HepG2 (cell line): Measurements from ENCODE around the gene MEGF6. TPM values are rescaled to one million over a fixed set of nuclear protein-coding genes. Genes with fewer than 3 reads are reported as not detected.

Experiments
- CENPBD1 ChIP-seq: sonication (generic); formaldehyde crosslinking; IDR thresholded peaks from 2 replicates; pipeline ENCODE4 v1.8.0; 2022; ENCODE audit warnings: missing genetic modification reagents, low read depth, mild to moderate bottlenecking, borderline replicate concordance
- ERF ChIP-seq: IDR thresholded peaks from 2 replicates; pipeline ENCODE4 v1.6.1; 2018; ENCODE audit warnings: missing biosample characterization, missing genetic modification reagents
- KDM1A ChIP-seq: IDR thresholded peaks from 2 replicates; pipeline ENCODE4 v1.6.1; 2016; ENCODE audit warnings: missing compliant biosample characterization
- KDM5A ChIP-seq: fragments of 200-600 bp; sonication (generic); IDR thresholded peaks from 2 replicates; pipeline ENCODE4 v1.7.0; 2018; ENCODE audit warnings: antibody characterized with exemption, mild to moderate bottlenecking, low read length, borderline replicate concordance
- NFKBIZ ChIP-seq: IDR thresholded peaks from 2 replicates; pipeline ENCODE4 v1.6.1; 2018; ENCODE audit warnings: missing genetic modification reagents, missing compliant biosample characterization
- RAD21 ChIP-seq: fragments of 450-650 bp; formaldehyde crosslinking; IDR thresholded peaks from 2 replicates; pipeline ENCODE4 v1.5.0; 2020; ENCODE audit warnings: mild to moderate bottlenecking
- TAF1 ChIP-seq: sonication (generic); formaldehyde crosslinking; IDR thresholded peaks from 2 replicates; pipeline ENCODE4 v1.4.0; 2020; ENCODE audit warnings: missing genetic modification reagents
- TARDBP ChIP-seq: sonication (generic); formaldehyde crosslinking; IDR thresholded peaks from 2 replicates; pipeline ENCODE4 v1.8.0; 2022; ENCODE audit warnings: mild to moderate bottlenecking, missing genetic modification reagents
- XRCC5 ChIP-seq: fragments of 200-400 bp; formaldehyde crosslinking; optimal IDR thresholded peaks from 2 replicates; pipeline ENCODE3; 2017; ENCODE audit warnings: mild to moderate bottlenecking, low read length
- ZMYM4 ChIP-seq: sonication (generic); formaldehyde crosslinking; IDR thresholded peaks from 2 replicates; pipeline ENCODE4 v1.8.1; 2023; ENCODE audit warnings: mild to moderate bottlenecking, missing genetic modification reagents
- ZNF276 ChIP-seq: sonication (generic); formaldehyde crosslinking; IDR thresholded peaks from 2 replicates; pipeline ENCODE4 v1.4.0; 2020; ENCODE audit warnings: mild to moderate bottlenecking, low read depth, missing genetic modification reagents
- ZNF558 ChIP-seq: sonication (generic); formaldehyde crosslinking; IDR thresholded peaks from 2 replicates; pipeline ENCODE4 v1.9.0; 2022; ENCODE audit warnings: mild to moderate bottlenecking, missing genetic modification reagents, borderline replicate concordance
- ZNF660 ChIP-seq: sonication (generic); formaldehyde crosslinking; IDR thresholded peaks from 2 replicates; pipeline ENCODE4 v1.5.1; 2020; ENCODE audit warnings: mild to moderate bottlenecking, low read depth, missing genetic modification reagents, borderline replicate concordance
- polyA plus RNA-seq, 8 experiments: library from polyadenylated mRNA; depleted of rRNA in 3 of 8; stranded (reverse) in 7 of 8; unstranded in 1 of 8; fragments of >200 nt; fragmentation: Illumina TruSeq in 4 of 8; extraction: Trizol in 4 of 8; gene quantifications; 2 replicates each; pipeline versions ENCODE4 v1.2.1 to v1.2.3, GENCODE V29; 2011 to 2016; ENCODE audit warnings: low read depth in 4 of 8, missing spikeins in 1 of 8, mixed read lengths in 1 of 8; ENCODE audit not compliant: insufficient read depth in 1 of 8
- total RNA-seq, 5 experiments: library from RNA; depleted of rRNA; stranded (reverse); fragments of >200 nt; fragmentation: Illumina TruSeq; extraction: Trizol; gene quantifications; 2 replicates each; pipeline ENCODE4 v1.2.3, GENCODE V29; 2016; ENCODE audit warnings: low read depth in 1 of 5
- TF ChIP-seq, protein P1 (sequence below): IDR thresholded peaks from 2 replicates; pipeline ENCODE4 v1.6.1; 2012; ENCODE audit warnings: inconsistent platforms
- TF ChIP-seq, protein P2 (sequence below): sonication (generic); formaldehyde crosslinking; IDR thresholded peaks from 2 replicates; pipeline ENCODE4 v1.8.1; 2023; ENCODE audit warnings: mild to moderate bottlenecking, missing genetic modification reagents
- TF ChIP-seq, protein P3 (sequence below): sonication (generic); formaldehyde crosslinking; IDR thresholded peaks from 2 replicates; pipeline ENCODE4 v1.8.0; 2023; ENCODE audit warnings: mild to moderate bottlenecking, missing genetic modification reagents
- TF ChIP-seq, protein P4 (sequence below): sonication (generic); formaldehyde crosslinking; IDR thresholded peaks from 2 replicates; pipeline ENCODE4 v1.4.0; 2020; ENCODE audit warnings: missing genetic modification reagents
- TF ChIP-seq, protein P5 (sequence below), 2 experiments: sonication (generic) in 1 of 2; formaldehyde crosslinking in 1 of 2; IDR thresholded peaks; 2 replicates each; pipeline versions ENCODE4 v1.5.1 to v1.6.1; 2011 to 2020; ENCODE audit warnings: borderline replicate concordance in 1 of 2, low read depth in 1 of 2, low read length in 1 of 2, mild to moderate bottlenecking in 1 of 2, missing genetic modification reagents in 1 of 2, moderate library complexity in 1 of 2
- TF ChIP-seq, protein P6 (sequence below): IDR thresholded peaks from 2 replicates; pipeline ENCODE4 v1.6.1; 2018; ENCODE audit warnings: missing genetic modification reagents, mild to moderate bottlenecking, missing compliant biosample characterization

MEGF6 gene
- total and polyA plus RNA-seq, 2 of the 13 experiments (the other 11 are each of a cell fraction or from before 2014, with no cell fraction given) = 1.9 TPM

DNA sequence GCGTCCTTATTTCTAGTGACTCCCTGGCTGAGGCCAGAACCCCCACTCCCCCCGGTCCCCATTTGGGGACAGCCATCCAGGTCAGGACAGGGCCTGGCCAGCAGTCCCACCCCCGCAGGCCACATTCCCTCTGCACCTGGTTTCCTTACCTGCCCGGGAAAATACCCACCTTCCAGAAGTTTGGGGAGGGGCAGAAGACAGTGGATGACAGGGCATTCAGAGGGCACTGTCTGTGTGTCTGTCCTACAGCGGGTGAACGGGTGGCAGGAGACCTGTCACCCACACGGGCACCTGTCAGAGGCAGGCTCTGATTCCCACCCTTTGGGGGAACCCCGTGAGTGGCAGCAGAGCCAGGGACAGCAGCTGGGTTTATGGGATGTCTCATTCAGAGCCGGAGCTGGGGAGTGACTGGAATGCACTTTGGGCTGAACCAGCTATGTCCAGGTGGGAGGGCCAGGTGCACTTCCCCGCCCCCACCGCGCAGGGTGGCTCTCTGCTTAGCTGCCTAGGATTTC, 154.8 kb downstream of the MEGF6 start (continued):
- 0 out of 2 replicates have a peak, but pooled peaks have one; percentile 7 for TF ChIP-seq TARDBP
- TF ChIP-seq, protein P1, sequence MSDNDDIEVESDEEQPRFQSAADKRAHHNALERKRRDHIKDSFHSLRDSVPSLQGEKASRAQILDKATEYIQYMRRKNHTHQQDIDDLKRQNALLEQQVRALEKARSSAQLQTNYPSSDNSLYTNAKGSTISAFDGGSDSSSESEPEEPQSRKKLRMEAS = no peak
- TF ChIP-seq ZNF276 = 0 out of 2 replicates have a peak, but pooled peaks have one; percentile 10
- TF ChIP-seq, protein P2, sequence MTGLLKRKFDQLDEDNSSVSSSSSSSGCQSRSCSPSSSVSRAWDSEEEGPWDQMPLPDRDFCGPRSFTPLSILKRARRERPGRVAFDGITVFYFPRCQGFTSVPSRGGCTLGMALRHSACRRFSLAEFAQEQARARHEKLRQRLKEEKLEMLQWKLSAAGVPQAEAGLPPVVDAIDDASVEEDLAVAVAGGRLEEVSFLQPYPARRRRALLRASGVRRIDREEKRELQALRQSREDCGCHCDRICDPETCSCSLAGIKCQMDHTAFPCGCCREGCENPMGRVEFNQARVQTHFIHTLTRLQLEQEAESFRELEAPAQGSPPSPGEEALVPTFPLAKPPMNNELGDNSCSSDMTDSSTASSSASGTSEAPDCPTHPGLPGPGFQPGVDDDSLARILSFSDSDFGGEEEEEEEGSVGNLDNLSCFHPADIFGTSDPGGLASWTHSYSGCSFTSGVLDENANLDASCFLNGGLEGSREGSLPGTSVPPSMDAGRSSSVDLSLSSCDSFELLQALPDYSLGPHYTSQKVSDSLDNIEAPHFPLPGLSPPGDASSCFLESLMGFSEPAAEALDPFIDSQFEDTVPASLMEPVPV (CRISPR knock-in tag) = no peak
- TF ChIP-seq KDM5A = no peak
- TF ChIP-seq XRCC5 = peak; percentile 58
- TF ChIP-seq ZMYM4 (CRISPR knock-in tag) = no peak
- no peak for TF ChIP-seq CENPBD1 (CRISPR knock-in tag)
- no peak for TF ChIP-seq KDM1A (CRISPR knock-in tag)
- no peak for TF ChIP-seq ZNF558 (CRISPR knock-in tag)
- TF ChIP-seq TAF1 (CRISPR knock-in tag) = peak; percentile 20; the same call in 1 of the 2 replicates
- TF ChIP-seq RAD21 (CRISPR knock-in tag) = 0 out of 2 replicates have a peak, but pooled peaks have one; percentile 20
- peak; percentile 20; the same call in 1 of the 2 replicates for TF ChIP-seq ERF
- TF ChIP-seq NFKBIZ (CRISPR knock-in tag) = 0 out of 2 replicates have a peak, but pooled peaks have one; percentile 20
- TF ChIP-seq, protein P3, sequence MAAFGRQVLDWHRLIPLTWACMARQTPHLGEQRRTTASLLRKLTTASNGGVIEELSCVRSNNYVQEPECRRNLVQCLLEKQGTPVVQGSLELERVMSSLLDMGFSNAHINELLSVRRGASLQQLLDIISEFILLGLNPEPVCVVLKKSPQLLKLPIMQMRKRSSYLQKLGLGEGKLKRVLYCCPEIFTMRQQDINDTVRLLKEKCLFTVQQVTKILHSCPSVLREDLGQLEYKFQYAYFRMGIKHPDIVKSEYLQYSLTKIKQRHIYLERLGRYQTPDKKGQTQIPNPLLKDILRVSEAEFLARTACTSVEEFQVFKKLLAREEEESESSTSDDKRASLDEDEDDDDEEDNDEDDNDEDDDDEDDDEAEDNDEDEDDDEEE (CRISPR knock-in tag) = 0 out of 2 replicates have a peak, but pooled peaks have one; percentile 61
- TF ChIP-seq ZNF660 (CRISPR knock-in tag) = no peak
- TF ChIP-seq, protein P4, sequence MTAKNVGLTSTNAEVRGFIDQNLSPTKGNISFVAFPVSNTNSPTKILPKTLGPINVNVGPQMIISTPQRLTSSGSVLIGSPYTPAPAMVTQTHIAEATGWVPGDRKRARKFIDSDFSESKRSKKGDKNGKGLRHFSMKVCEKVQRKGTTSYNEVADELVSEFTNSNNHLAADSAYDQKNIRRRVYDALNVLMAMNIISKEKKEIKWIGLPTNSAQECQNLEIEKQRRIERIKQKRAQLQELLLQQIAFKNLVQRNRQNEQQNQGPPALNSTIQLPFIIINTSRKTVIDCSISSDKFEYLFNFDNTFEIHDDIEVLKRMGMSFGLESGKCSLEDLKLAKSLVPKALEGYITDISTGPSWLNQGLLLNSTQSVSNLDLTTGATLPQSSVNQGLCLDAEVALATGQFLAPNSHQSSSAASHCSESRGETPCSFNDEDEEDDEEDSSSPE (CRISPR knock-in tag) = 0 out of 2 replicates have a peak, but pooled peaks have one; percentile 21
- TF ChIP-seq, protein P5, sequence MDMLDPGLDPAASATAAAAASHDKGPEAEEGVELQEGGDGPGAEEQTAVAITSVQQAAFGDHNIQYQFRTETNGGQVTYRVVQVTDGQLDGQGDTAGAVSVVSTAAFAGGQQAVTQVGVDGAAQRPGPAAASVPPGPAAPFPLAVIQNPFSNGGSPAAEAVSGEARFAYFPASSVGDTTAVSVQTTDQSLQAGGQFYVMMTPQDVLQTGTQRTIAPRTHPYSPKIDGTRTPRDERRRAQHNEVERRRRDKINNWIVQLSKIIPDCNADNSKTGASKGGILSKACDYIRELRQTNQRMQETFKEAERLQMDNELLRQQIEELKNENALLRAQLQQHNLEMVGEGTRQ (IDR thresholded peaks at IDR 0.05; ENCODE audit: low read depth, low read length) = no peak
- TF ChIP-seq, protein P5 (CRISPR knock-in tag; IDR thresholded peaks at IDR 0.05; ENCODE audit: borderline replicate concordance) = 0 out of 2 replicates have a peak, but pooled peaks have one; percentile 28
- TF ChIP-seq, protein P6, sequence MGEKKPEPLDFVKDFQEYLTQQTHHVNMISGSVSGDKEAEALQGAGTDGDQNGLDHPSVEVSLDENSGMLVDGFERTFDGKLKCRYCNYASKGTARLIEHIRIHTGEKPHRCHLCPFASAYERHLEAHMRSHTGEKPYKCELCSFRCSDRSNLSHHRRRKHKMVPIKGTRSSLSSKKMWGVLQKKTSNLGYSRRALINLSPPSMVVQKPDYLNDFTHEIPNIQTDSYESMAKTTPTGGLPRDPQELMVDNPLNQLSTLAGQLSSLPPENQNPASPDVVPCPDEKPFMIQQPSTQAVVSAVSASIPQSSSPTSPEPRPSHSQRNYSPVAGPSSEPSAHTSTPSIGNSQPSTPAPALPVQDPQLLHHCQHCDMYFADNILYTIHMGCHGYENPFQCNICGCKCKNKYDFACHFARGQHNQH (CRISPR knock-in tag) = peak; percentile 10; the same call in 1 of the 2 replicates
